Stimulated activated naive CD4-positive, alpha-beta T cell treated with Interleukin-2 at 50 U/mL for 16 hours (primary cell): ENCODE data around the gene HID1.
"Not testable (repeated sequence)": the region's sequence is repeated elsewhere in the genome, so short reads cannot be mapped to it uniquely, and the experiment has no call there.

Source experiments
- DNase-seq: peaks from one replicate; lab custom pipeline; 2025; lab: John Stamatoyannopoulos, UW

HID1 gene, protein sequence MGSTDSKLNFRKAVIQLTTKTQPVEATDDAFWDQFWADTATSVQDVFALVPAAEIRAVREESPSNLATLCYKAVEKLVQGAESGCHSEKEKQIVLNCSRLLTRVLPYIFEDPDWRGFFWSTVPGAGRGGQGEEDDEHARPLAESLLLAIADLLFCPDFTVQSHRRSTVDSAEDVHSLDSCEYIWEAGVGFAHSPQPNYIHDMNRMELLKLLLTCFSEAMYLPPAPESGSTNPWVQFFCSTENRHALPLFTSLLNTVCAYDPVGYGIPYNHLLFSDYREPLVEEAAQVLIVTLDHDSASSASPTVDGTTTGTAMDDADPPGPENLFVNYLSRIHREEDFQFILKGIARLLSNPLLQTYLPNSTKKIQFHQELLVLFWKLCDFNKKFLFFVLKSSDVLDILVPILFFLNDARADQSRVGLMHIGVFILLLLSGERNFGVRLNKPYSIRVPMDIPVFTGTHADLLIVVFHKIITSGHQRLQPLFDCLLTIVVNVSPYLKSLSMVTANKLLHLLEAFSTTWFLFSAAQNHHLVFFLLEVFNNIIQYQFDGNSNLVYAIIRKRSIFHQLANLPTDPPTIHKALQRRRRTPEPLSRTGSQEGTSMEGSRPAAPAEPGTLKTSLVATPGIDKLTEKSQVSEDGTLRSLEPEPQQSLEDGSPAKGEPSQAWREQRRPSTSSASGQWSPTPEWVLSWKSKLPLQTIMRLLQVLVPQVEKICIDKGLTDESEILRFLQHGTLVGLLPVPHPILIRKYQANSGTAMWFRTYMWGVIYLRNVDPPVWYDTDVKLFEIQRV

DNA sequence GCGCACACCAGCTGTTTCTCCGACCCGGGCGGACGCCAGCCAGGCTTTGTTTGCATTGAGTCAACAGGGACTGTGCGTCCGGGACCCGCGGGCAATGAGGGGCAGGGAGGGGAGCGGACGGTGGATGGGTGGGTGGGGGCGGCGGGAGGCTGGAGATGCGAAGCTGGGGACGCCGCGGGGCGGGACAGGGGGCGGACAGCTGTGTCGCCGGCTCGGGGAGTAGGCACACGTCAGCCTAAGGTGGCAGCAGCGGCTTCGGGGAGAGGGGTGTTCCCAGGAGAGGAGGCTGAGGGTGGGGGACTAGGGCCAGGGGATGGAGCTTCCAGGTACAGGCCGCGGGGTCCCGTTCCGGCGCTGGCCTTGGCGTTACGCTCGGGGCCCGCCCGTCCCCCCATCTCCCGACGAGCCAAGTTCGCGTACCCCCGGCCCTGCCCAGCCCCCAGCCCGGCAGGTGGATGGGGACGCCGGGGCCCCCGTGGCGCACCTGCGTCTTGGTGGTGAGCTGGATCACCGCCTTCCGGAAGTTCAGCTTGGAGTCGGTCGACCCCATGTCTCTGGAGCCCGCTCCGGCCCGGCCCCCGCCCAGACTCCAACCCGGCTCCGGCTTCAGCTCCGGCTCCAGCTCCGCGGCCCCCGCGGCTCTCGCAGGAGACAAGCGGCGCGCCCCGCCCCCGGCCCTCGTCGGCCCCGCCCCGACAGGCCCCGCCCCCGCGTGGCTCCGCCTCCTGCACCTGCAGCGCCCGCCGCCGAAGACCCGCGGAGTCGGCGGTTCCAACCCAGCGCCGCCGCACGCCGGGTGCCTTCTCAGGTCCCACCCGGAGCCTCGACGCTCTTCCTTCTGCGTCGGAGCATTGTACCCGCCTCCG lies at the start of gene HID1:
Gene HID1, minus strand, starts transcription at position 653 of the 866 bp plus-strand sequence. Its CDS starts 103 bp downstream, at position 550.
- peak; percentile 74 for DNase-seq

DNA sequence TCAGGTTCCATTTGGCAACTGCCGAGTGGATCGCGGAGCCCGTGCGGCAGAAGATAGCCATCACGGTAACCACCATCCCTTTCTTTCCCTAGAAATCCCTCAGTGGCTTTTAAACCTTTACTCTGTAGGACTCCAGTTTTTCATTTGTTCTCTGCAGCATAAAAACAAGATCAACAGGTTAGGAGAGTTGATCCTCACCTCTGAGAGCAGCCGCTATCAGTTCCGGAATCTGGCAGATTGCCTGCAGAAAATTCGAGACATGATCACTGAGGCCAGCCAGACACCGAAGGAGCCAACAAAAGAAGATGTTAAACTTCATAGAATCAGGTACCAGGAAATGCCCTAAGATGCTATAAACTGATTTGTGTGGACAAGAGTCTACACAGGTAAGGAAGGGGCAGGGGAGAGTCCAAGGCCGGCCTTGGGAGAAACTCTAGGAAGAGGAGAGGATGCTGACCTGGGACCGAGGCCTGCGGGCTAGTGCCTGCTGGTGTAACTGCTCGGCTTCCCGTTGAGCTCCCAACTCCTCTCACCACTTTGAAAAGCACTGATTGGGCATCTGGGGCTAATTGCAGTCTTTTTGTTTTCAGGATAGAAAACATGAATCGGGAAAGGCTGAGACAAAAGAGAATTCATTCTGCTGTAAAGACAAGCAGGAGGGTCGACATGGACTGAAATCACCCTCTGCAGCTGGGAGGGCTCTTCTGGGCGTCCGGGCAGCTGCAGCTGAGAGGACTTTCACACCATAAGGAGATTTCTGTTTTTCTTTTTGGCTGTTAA lies 48.0 kb upstream of the HID1 start:
- DNase-seq, result no peak

DNA sequence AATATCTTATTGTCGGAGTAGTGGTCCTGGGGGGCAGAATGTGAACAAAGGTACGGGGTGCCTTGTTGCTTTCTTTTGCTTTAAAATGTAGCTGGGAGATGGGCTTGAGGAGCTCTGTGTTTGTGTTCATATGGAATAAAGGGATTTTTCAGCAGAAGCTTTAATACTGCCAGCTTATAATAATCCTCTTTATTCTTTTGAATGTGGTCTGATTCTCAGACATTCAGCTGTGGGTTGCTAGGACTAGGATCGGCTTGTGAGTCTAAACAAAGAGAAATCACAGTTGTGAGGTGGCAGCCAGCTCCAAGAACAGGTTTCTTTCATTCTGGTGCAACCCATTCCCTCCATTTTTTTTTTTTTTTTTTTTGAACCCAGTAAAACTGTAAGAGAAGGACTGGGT lies 47.2 kb upstream of the HID1 start:
- DNase-seq, result no peak

DNA sequence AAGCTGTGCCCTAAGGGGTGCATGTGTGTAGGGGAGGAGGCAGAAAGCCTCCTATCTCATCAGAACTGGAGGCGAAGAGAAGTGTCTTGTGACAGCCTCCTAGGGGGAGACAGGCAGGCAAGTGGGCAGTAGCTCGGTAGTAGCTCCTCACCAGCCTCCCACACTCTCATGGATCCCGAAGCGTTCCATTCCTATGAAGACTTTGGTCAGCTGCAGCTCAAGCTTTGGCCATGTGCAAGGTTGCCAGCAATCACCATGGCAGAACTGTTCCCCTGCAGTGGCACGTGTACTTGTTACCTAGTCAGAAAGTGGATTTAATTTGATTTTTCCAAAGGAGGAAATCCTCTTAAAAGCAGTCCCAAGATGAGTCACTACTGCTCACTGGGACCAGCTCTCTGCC lies 46.6 kb upstream of the HID1 start:
- DNase-seq, result no peak

DNA sequence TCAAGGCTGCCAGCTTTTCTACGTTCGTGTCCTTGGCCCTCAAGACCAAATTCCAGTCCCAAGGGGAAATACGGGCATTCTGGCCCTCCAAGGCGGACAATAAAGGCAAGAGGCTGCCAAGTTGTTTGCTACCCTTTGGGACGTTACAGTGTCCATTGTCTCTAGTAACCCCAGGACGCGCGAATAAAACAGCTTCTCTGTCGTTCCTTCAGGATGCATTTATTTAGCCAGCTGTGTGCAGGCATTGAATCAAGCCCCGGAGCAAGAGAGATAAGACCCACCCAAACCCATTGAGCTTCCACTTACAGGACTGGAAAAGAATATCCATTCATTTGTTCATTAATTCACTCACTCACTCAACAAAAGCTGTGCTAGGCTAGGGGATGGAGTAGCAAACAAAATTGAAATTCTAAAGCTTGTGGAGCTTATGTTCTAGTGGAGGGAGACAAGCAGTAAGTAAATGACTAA lies 40.6 kb upstream of the HID1 start:
- no peak for DNase-seq

DNA sequence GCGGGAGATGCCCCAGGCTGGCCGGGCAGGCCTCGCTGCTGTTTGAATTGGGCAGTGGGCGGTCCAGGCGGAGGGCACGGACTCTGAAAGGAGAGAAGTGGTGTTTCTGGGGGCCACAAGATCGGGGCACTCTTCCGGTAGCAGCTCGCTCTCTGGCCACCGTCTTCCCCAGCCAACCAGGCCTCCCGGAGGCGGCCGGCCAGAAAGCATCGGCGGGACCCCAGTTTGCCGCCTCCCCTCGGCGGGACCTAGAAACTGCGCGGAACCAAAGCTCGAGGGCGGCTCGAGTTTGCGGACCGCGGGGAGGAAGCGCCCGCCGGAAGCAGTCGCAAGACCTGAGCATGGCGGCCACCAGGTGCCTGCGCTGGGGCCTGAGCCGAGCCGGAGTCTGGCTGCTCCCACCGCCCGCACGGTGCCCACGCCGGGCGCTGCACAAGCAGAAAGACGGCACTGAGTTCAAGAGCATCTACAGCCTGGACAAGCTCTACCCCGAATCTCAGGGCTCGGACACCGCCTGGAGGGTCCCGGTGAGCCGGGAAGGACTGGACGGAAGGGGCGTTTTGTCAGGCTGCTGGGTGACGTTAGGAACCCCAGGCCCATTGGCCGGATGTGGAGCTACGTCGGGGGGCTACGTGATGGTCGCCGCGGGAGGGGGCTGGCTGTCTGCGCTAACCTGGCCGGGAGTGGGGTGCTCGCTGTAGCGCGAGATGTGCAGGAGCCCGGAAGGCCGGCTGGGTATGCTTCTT lies 40.0 kb upstream of the HID1 start, which contains the start of gene MRPL58:
Gene MRPL58, plus strand, starts transcription at position 325 of the 746 bp plus-strand sequence. Its CDS starts 17 bp downstream, at position 342.
- DNase-seq, result peak; percentile 77

DNA sequence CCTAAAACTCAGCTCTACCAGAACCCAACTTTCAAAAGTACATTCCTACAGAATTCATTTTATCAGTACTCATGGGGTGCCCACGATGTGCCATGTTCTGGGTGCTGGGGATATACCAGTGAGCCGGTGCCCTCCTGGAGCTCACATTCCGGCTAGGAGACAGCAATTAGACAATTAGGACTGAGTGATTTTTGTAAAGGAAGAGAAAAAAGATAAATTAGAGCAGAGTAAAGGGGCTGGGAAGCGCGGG lies 39.5 kb upstream of the HID1 start:
- no peak for DNase-seq

DNA sequence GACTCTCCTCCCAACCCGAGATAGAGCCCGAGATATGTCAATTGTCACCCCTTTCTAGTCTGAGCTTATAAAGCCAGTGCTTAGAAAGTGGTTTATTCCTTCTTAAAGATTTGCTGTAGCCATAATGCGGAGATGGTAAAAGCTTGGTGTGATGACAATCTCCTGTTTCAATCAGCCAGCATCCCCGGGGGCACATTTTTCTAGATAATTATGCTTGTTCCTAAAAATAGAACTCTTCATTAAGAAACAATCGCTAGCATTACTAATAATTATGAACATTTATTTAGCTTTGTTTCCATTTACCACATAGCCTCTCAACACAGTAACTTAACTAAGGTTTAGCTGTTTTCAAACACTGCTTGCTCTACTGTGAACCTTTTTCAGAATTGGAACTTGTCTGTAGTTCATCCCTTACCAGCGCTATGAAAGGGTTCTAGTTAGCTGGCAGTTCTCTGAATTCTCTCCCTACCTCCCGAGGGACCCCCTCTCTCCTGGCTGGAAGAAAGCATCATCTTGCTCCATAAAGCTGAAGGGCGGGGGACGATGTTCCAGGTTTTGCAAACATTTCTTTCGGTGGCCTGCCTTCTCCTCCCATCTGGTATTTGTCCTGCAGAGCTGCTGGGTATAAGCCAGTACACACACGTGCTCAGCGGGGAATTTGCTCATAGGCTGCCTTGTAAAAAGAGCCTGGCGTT lies 39.0 kb upstream of the HID1 start:
- no peak for DNase-seq

DNA sequence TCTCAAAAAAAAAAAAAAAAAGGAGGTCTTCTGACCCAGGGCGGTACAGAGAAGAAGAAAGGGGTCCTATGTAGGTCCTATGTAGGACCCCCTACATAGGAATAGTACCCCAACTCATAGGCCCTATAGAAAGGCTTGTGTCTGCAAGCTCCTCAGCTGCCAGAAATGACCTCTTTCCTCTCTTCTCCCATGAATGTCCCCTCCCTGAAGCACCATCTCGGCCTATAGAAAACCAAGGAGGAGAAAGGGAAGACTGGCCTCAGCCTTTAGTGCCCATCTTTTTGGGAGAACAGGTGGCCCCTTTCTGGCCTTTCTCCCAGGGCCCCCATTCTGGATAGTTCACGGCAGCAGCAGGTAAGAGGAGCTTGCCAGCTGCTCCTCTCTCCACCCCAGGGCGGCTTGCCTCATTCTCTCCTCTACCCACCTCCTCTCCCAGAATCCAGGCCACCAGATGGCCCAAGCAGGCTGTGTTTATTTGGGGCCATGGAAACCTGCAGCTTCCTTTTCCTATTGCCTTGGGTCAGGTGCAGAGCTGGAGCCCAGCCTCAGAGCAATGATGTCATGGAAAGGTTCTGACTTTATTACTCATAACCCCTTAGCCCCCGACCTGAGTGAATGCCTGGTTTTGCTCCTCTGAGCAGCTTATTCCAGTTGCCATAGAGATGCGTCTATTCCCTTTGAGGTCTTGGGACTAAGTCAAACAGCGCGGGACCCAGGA lies 38.3 kb upstream of the HID1 start:
- DNase-seq, result no peak

DNA sequence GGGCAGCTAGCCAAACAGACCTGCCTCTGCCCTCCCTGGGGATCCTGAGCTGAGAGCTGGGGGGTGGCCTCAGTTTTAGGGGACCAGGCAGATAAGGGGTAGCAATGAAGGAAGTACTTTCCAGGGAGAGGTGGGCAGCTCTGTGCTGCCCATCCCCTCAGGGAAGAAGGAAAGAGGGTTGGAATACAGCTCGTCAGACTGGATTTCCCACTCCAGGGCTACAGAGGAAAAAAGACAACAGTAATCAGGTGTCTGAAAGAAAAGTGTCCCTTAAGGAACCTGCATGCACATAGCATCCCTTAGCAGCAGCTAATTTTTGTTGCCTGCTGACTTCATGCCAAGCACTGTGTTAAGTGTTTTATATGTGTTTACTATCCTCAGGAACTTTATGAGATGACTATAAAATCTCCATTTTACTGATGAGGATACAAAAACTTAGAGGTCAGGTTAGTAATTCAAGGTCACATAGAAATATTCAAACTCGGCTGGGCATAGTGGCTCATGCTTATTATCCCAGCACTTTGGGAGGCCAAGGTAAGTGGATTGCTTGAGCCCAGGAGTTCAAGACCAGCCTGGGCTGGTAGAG lies 36.7 kb upstream of the HID1 start:
- no peak for DNase-seq

DNA sequence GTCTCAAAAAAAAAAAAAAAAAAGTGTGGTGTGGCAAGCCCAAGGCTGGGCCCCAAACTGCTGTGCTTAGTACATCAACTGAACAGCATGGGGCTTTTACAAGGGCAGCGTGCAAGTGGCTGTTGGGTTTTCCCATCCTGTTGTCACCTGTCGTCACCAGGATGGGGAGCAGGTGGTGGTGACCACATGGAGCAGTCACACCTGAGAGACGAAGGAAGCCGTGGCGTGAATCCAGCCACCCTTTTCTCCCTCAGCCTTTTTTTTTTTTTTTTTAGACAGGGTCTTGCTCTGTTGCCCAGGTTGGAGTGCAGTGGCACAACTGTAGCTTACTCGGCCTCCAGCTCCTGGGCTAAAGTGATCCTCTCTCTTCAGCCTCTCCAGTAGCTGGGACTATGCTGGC lies 35.8 kb upstream of the HID1 start:
- DNase-seq, result no peak

DNA sequence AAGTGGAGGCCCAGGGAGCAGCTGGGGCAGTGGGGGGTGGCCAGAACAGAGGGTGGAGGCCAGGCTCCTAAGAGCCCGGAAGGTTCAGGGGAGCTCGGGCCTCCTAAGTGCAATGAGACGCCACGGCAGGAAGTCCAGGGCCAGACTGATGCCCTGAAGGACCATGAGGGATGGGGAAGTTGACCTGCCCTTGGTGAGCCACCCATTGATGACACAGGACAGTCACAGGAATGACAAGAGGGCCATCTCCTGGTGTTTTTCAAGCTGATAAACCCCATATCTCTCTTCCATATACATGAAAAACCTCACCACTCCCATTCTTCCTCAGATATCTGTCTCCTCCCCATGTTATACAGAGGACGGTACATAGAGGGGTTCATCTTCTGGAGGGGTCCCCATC lies 34.1 kb upstream of the HID1 start:
- no peak for DNase-seq

DNA sequence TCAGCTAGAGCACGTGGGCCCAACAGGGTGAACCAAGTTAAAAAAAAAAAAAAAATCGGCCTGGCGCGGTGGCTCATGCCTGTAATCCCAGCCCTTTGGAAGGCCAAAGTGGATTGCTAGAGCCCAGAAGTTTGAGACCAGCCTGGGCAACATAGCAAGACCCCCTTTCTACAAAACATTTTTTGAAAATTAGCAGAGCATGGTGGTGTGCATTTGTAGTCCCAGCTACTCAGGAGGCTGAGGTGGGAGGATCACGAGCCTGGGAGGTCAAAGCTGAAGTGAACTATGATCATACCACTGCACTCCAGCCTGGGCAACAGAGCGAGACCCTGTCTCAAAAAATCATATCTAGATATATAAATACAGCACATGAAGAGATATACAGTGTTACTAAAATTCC lies 33.5 kb upstream of the HID1 start:
- DNase-seq, result not testable (repeated sequence)

DNA sequence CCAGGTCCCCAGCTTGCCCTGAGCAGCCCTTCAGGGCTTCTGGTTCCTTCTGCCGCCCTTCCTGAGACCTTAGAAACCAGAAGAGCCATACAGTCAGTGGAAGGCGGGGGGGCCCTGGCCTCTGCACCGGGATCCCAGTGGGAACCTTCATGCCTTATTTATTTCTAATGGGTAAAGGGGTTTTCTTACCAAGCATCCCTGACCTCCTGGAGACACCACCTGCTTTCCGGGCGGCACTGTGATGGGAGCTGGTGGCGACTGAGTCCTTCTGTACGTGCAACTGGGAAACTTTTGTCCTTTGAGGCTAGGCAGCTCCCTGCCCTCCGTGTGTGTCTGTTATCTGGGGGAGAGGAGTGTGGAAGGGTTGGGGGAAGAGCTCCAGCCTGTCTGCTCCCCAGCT lies 32.7 kb upstream of the HID1 start:
- no peak for DNase-seq

DNA sequence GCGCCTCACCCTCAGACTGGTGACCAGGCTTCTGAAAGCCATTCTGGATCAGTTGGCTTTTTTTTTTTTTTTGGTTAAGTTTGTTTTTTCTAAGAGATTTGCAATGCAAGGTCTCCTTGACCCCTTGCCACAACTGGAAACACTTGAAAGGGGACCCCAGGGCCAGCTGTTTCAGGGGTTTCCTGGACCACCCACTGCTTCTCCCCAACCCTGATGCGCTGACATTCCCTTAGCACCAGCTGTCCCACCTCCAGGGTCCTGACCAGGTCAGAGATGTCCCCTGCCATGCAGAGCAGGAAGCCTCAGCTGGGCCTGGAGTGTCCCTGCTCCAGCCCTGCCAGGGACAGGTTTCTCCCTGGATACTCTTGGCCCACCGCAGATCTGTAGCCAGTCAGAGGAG lies 31.8 kb upstream of the HID1 start:
- DNase-seq, result no peak

DNA sequence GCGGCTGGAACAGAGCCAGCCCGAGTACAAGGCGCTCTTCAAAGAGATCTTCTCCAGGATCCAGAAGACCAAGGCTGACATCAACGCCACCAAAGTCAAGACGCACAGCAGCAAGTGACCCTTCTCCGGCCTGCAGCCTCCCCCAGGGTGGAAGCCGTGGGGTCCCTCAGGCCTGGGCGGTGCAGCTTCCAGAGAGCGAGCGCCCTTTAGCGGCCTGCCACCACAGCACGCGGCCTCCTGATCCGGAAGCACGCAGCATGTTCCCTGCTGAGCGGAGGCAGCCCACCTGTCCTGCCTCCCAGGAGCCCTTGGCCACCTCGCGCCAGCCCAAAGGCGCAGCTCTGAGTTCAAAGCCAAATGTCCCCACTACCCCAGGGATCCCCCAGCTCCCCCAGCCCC lies 31.4 kb upstream of the HID1 start:
- no peak for DNase-seq

DNA sequence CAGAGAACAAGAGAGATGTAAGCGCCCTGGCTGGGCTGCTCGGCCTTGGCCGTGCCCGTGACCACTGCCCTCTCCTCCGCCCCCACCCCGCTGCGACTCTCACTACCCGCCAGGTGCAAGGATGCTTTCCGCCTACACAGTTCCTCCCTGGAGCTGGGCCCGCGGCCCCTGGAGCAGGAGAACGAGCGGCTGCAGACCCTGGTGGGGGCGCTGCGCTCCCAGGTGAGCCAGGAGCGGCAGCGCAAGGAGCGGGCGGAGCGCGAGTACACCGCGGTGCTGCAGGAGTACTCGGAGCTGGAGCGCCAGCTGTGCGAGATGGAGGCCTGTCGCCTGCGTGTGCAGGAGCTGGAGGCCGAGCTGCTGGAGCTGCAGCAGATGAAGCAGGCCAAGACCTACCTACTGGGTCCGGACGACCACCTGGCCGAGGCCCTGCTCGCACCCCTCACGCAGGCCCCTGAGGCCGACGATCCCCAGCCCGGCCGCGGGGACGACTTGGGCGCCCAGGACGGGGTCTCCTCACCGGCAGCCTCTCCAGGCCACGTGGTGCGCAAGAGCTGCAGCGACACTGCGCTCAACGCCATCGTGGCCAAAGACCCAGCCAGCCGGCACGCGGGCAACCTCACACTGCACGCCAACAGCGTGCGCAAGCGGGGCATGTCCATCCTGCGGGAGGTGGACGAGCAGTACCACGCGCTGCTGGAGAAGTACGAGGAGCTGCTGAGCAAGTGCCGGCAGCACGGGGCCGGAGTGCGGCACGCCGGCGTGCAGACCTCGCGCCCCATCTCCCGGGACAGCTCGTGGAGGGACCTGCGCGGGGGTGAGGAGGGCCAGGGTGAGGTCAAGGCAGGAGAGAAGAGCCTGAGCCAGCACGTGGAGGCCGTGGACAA lies 30.8 kb upstream of the HID1 start:
- no peak for DNase-seq
